GM12873 (cell line): Measurements from ENCODE around the gene CRMP1.

Source experiments
- TF ChIP-seq, protein P1 (sequence below): IDR thresholded peaks from 2 replicates; pipeline ENCODE4 v1.5.1; 2012; ENCODE audit warnings: low read depth, mild to moderate bottlenecking, moderate library complexity, low read length, control low read depth; ENCODE audit not compliant: insufficient read depth; ENCODE audit errors: missing control alignments

Gene CRMP1

DNA sequence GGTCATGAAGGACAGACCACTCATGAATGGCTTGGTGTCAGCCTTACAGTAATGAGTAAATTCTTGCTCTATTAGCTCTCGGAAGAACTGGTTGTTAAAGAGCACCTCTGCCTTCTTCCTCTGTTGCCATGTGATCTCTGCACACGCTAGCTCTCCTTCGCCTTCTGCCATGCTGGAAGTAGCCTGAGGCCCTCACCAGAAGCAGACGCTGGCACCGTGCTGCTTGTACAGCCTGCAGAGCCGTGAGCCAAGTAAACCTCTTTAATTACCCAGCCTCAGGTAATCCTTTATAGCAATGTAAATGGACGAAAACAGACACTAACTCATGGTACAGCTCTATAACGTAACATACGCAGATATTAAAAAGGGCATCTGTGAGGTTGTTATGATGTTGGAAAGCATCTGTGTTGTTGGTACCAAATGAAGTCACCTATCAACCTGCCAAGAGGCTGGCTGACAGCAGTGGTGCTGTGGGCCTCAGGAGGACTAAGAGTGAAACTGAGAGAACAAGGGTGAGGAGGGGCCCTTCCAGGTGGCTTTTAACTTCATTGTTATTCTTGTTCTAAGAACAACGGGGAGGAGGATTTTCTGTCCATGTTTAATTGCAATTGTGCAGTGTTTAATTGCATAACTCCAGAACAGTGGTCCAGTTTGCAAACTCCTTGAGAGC lies 69.2 kb downstream of the CRMP1 start:
- TF ChIP-seq, protein P1, sequence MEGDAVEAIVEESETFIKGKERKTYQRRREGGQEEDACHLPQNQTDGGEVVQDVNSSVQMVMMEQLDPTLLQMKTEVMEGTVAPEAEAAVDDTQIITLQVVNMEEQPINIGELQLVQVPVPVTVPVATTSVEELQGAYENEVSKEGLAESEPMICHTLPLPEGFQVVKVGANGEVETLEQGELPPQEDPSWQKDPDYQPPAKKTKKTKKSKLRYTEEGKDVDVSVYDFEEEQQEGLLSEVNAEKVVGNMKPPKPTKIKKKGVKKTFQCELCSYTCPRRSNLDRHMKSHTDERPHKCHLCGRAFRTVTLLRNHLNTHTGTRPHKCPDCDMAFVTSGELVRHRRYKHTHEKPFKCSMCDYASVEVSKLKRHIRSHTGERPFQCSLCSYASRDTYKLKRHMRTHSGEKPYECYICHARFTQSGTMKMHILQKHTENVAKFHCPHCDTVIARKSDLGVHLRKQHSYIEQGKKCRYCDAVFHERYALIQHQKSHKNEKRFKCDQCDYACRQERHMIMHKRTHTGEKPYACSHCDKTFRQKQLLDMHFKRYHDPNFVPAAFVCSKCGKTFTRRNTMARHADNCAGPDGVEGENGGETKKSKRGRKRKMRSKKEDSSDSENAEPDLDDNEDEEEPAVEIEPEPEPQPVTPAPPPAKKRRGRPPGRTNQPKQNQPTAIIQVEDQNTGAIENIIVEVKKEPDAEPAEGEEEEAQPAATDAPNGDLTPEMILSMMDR = no peak

DNA sequence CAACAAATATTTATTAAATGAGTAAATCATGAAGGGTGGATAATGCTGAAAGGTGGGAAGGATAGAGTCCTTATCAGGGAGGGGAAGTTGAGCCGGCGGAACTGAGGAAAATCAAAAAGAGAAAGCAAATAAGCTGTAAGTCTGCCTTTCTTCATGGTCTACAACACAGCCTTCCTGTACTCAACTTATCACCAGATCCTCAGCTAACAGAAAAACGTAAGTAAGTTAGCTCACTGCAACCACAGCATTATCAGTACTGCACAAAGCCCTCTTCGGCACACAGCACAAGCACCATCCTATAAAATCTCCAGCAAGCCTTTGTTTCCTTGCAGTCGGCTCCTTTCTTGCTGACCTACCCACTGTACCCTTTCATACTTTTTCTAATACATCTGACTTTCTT lies 70.3 kb downstream of the CRMP1 start:
- TF ChIP-seq, protein P1 = no peak

DNA sequence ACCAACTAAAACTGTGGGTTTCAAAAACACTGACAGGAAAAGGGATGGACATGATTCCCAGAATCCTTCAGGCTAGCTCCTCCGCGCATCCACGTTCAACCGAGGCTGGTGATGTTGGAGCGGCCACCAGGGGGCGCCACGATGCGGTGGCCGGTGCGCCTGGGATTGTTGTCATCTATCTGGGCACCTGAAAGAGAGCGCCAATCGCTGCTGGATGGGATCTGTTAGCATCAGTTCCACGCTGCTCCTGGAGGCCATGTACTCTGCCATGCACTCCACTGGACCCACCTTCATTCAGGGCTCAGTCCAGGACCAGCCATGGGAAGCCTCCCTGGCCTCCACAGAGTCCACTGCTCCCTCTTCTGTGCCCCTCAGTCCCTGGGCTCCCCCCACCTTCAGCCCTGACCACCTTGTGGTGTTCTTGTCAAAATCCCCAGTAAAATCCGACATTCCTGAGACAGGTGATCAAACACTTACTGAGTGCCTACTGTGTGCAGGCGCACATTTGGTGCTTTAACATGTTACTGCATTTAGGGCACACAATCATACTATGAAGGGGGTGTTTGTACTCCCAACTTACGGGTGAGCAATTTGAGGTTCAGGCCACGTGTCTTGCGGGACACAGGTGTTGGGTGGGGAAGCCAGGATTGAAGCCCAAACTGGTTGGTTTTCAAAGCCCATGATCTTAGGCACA lies 71.1 kb downstream of the CRMP1 start:
- TF ChIP-seq, protein P1 = peak; percentile 74

DNA sequence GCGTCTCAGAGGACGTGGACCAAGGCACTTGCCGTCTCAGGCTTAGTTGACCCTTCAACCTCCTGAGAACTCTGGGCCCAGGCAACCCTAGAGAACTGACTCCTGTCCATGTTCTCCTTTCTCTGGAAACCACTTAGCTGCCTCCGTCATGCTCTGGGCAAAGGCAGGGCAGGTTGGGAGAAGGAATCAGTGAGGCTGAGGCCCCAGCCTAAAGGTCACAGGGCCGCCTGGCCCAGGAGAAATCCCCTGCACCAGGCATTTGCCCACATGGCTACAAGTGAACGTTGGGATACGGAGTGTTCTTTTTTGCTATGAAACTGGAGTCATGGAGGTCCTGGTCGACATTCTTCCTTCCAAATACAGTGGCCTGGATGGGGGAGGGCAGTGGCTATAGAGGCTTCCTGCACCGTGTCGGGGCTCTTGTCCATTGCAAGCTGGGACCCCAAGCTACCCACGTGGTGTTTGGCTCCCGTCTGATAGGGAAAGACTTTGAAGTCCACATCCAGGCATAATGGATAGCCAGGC lies 76.0 kb downstream of the CRMP1 start:
- TF ChIP-seq, protein P1 = no peak

- TF ChIP-seq, protein P1 = no peak
These were observed 76.8 kb downstream of the CRMP1 start for GRCh38 chr4:5816101-5816500.

GRCh38 chr4:5815641-5816040 lies 77.2 kb downstream of the CRMP1 start:
- TF ChIP-seq, protein P1 = no peak

DNA sequence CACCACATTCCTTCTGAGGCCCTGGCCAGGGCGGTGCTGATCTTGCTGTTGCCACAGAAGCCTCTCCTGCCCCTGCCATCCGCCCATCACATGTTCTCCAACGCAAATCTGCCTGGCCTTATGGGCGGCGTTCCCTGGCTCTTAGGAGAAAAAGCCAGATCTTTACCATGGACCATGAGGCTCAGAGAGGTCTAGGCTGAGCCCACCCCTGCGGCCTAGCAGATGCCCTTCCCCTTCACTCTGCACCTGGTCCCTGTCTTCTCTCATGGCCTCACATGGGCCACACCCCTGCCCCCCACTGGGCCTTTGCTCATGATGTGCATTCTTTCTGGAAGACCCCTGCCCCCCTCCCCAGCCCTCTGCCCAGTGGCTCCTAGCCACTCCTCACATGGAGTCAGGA lies 78.5 kb downstream of the CRMP1 start:
- TF ChIP-seq, protein P1 = no peak
